Measurements from ENCODE around the gene PRKAG3.

The PRKAG3 gene

DNA sequence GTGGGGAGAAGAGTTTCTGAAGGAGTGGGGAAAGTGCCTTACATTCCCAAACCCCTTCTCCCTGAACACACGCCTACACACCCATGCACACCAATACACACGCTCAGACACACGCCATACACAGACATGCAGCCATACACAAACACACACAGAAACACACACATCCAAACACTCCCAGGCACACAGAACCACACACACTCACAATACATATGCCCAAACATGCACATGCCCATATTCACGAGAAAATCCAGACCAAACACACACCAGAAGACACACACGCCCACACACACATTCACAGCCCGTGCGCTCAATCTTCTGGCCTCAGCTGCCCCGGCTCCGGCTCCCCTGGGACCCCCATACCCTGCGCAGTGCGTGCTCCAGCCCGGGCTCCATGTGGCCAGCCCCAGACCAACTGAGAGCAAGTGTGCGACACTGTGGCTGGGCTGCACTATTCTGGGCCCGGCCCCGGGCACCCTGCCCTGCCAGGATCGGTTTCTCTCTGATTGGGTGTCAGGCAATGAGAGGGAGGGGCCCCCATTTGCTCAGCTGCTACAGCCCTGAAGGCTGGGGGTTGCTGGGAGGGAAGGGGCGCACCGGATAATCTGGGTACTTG lies at the start of gene PRKAG3:
Gene PRKAG3, minus strand, starts transcription at position 426 of the 613 bp plus-strand sequence.
- no peak for TF ChIP-seq CREB1 (IDR thresholded peaks at IDR 0.05; ENCODE audit: low read depth)
- no peak for TF ChIP-seq FOXM1 (IDR thresholded peaks at IDR 0.05; ENCODE audit: borderline replicate concordance, low read depth)
- no peak for TF ChIP-seq YY1 (IDR thresholded peaks at IDR 0.05; ENCODE audit: low read depth)
- TF ChIP-seq TEAD4 (IDR thresholded peaks at IDR 0.05): no peak
- TF ChIP-seq EGR1 (IDR thresholded peaks at IDR 0.05): no peak
- no peak for TF ChIP-seq NFIC (IDR thresholded peaks at IDR 0.05)
- TF ChIP-seq, protein P1, sequence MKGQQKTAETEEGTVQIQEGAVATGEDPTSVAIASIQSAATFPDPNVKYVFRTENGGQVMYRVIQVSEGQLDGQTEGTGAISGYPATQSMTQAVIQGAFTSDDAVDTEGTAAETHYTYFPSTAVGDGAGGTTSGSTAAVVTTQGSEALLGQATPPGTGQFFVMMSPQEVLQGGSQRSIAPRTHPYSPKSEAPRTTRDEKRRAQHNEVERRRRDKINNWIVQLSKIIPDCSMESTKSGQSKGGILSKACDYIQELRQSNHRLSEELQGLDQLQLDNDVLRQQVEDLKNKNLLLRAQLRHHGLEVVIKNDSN (IDR thresholded peaks at IDR 0.05): no peak
- TF ChIP-seq, protein P2, sequence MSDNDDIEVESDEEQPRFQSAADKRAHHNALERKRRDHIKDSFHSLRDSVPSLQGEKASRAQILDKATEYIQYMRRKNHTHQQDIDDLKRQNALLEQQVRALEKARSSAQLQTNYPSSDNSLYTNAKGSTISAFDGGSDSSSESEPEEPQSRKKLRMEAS (IDR thresholded peaks at IDR 0.05): no peak
- TF ChIP-seq ZBTB7A (IDR thresholded peaks at IDR 0.05; ENCODE audit: low read depth): no peak
- TF ChIP-seq EP300 (IDR thresholded peaks at IDR 0.05; ENCODE audit: borderline replicate concordance): no peak
- no peak for TF ChIP-seq RAD21 (IDR thresholded peaks at IDR 0.05; ENCODE audit: low read depth)
- TF ChIP-seq, protein P3, sequence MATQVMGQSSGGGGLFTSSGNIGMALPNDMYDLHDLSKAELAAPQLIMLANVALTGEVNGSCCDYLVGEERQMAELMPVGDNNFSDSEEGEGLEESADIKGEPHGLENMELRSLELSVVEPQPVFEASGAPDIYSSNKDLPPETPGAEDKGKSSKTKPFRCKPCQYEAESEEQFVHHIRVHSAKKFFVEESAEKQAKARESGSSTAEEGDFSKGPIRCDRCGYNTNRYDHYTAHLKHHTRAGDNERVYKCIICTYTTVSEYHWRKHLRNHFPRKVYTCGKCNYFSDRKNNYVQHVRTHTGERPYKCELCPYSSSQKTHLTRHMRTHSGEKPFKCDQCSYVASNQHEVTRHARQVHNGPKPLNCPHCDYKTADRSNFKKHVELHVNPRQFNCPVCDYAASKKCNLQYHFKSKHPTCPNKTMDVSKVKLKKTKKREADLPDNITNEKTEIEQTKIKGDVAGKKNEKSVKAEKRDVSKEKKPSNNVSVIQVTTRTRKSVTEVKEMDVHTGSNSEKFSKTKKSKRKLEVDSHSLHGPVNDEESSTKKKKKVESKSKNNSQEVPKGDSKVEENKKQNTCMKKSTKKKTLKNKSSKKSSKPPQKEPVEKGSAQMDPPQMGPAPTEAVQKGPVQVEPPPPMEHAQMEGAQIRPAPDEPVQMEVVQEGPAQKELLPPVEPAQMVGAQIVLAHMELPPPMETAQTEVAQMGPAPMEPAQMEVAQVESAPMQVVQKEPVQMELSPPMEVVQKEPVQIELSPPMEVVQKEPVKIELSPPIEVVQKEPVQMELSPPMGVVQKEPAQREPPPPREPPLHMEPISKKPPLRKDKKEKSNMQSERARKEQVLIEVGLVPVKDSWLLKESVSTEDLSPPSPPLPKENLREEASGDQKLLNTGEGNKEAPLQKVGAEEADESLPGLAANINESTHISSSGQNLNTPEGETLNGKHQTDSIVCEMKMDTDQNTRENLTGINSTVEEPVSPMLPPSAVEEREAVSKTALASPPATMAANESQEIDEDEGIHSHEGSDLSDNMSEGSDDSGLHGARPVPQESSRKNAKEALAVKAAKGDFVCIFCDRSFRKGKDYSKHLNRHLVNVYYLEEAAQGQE (IDR thresholded peaks at IDR 0.05; ENCODE audit: low read depth): no peak
- no peak for TF ChIP-seq TAF1 (IDR thresholded peaks at IDR 0.05; ENCODE audit: low read depth)
- TF ChIP-seq CEBPB (IDR thresholded peaks at IDR 0.05): no peak
- TF ChIP-seq TCF12 (IDR thresholded peaks at IDR 0.05; ENCODE audit: low read depth): no peak

DNA sequence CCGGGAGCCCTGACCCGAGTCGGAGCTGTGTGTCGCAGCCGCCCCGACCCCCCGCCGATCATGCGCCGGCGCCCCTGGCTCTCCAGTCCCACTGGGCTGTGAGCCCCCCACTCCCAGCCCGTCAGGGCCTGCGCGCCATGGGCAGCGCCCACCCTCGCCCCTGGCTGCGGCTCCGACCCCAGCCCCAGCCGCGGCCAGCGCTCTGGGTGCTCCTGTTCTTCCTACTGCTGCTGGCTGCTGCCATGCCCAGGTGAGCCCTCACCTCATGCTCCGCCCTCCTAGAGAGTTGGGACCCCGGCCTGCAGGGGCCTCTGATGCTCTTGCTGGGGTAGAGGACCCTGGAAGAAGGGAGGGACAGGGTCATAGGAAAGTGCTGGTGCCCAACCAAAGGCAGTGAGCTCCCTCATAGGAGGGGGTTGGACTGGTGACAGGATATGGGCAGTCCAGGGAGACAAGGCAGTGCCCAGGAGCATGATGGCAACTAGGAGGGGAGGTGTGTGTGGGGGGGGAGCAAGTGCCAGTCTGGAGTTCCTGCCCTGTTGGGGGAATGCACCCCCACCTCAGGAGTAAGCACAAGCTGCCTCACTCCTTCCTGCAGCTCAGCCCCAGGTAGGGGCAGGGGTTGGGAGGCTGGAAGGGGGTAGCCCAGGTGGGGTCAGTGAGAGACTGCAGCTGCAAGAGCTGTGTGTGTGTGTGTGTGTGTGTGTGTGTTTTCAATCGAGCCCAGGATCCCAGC lies 49.4 kb upstream of the PRKAG3 start:
- no peak for TF ChIP-seq TEAD4 (IDR thresholded peaks at IDR 0.05)
- TF ChIP-seq, protein P1 (IDR thresholded peaks at IDR 0.05): no peak
- TF ChIP-seq ZBTB7A (IDR thresholded peaks at IDR 0.05; ENCODE audit: low read depth): no peak; the same call in 1 of the 2 replicates
- TF ChIP-seq TCF12 (IDR thresholded peaks at IDR 0.05; ENCODE audit: low read depth): no peak
- TF ChIP-seq CREB1 (IDR thresholded peaks at IDR 0.05; ENCODE audit: low read depth): no peak
- TF ChIP-seq, protein P3 (IDR thresholded peaks at IDR 0.05; ENCODE audit: low read depth): no peak

DNA sequence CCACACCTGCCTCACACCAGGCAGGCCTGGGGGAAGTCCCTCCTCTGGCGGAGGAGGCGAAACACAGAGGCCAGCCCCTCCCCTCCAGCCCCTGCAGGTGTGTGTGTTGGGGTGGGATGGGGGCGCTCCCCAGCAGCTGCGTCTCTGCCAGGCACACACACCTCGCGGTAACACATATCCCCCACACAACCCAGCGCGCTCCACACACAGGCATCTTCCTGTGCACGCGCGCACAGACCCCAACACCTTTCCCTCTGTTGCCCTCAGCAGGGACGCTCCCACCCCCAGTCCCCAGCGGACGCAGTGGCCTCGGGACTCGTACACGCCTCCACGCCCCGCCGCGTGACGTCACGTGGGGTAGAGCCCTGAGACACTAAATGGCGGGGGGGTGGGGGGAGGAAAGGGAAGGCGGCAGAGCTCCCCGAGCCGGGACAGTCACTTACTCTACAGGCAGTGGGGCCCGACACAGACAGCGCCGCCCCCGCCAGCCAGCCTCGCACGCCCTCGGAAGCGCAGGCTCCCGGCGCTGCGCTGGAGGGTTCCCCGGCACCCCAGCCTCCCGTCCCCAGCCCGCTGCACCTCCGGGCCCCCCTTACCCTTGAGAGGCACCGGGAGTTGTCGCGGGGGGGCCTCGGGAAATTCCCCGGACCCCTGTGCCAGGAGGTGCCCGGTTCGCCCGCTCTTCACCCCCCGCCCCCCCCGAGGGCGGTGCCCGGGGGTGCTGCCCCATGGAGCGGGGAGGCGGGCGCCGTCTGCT lies 48.7 kb upstream of the PRKAG3 start, which contains the start of gene WNT10A:
Gene WNT10A, plus strand, starts transcription at position 751 of the 757 bp plus-strand sequence. CDS start 144 bp downstream, outside the sequence.
- TF ChIP-seq, protein P2 (IDR thresholded peaks at IDR 0.05): peak; percentile 49; the same call in 1 of the 2 replicates
- TF ChIP-seq, protein P1 (IDR thresholded peaks at IDR 0.05): peak; percentile 63
- TF ChIP-seq ZBTB7A (IDR thresholded peaks at IDR 0.05; ENCODE audit: low read depth) (peak; percentile 57), TAF1 (IDR thresholded peaks at IDR 0.05; ENCODE audit: low read depth) (no peak), EGR1 (IDR thresholded peaks at IDR 0.05) (0 out of 2 replicates have a peak, but pooled peaks have one; percentile 14)
- TF ChIP-seq, protein P3 (IDR thresholded peaks at IDR 0.05; ENCODE audit: low read depth): no peak
